GM06990 (cell line): ENCODE data around the gene MRI1.
A peak's percentile ranks its signal among the peaks of the same experiment; 100 is the strongest.

Experiments
- DNase-seq: peaks from one replicate; pipeline ENCODE4 v3.0.0-alpha.2; 2011; ENCODE audit not compliant: insufficient read length; ENCODE audit errors: extremely low read depth
- H3K27me3 ChIP-seq: replicated peaks from 2 replicates; pipeline ENCODE4 v1.6.0; 2011; ENCODE audit warnings: low read length; ENCODE audit not compliant: control insufficient read depth, insufficient read depth
- H3K36me3 ChIP-seq: 2 replicates; pipeline ENCODE4 v1.5.1; 2011; ENCODE audit warnings: low read length; ENCODE audit not compliant: control insufficient read depth, insufficient read depth
- H3K4me3 ChIP-seq: replicated peaks from 2 replicates; pipeline ENCODE4 v1.5.1; 2011; ENCODE audit warnings: low read depth, mild to moderate bottlenecking, control low read depth, low read length
- CTCF ChIP-seq: IDR thresholded peaks from 2 replicates; pipeline ENCODE4 v1.5.1; 2011; ENCODE audit warnings: low read length, control low read depth, mild to moderate bottlenecking, inconsistent platforms; ENCODE audit not compliant: insufficient read depth, poor library complexity, severe bottlenecking

MRI1 gene

DNA sequence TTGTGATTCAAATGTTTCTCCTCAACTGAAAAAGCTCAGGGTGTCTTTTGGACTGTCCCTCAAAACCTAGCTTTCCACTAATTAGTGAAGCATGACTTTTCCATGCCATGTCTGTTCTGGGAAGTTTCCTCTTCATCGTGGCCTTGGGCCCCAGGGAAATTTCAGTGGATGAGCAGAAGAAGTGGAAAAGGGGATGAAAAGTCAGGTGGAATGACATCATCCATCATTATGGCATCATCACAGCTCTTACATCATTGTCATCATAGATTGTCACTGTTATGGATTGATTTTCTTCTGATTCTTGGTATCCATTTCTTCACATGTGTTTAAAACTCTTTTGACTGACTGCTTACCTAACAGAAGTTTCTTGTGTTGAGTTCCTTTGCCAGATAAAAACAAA, 26.2 kb upstream of the MRI1 start:
- Histone ChIP-seq H3K4me3 (no peak overlapping the region), H3K36me3 (no peaks in the 10 kb centered on the region), H3K27me3 (no peaks in the 10 kb centered on the region)
- DNase-seq = no peak
- no peak for TF ChIP-seq CTCF

GRCh38 chr19:13741893-13742292, 22.4 kb upstream of the MRI1 start:
- Histone ChIP-seq H3K36me3 (no peaks in the 10 kb centered on the region), H3K27me3 (no peaks in the 10 kb centered on the region), H3K4me3 (no peak overlapping the region)
- TF ChIP-seq CTCF = no peak
- DNase-seq = no peak

GRCh38 chr19:13742756-13743155, 21.6 kb upstream of the MRI1 start:
- Histone ChIP-seq H3K36me3 (no peaks in the 10 kb centered on the region), H3K4me3 (no peak overlapping the region), H3K27me3 (no peaks in the 10 kb centered on the region)
- no peak for TF ChIP-seq CTCF
- DNase-seq = no peak

DNA sequence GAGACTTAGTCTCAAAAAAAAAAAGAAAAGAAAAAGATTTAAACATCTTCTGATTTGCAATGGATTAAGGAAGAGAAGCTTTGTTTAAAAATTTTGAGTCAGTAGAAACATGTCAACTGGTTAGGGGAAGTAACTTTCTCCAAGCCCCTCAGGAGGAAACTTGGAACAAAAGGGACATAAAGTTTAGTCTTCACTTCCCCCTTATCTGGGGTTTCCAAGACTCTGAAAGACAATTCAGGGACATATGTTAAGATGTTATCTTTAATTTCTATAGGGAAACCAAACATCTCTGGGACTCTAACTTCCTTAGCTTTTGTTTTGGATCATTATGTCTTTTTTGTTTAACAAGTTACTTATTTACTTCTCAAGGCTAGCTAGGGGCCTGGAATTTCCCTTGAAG, 20.1 kb upstream of the MRI1 start:
- H3K27me3 ChIP-seq = no peaks in the 10 kb centered on the region
- no peak for TF ChIP-seq CTCF

GRCh38 chr19:13747098-13747453, 17.2 kb upstream of the MRI1 start:
- DNase-seq = no peak
- Histone ChIP-seq H3K27me3 (no peaks in the 10 kb centered on the region), H3K36me3 (peaks cover 2% of the 10 kb centered on the region; the same call in 1 of the 2 replicates), H3K4me3 (peak overlapping the region; percentile 39)
- no peak for TF ChIP-seq CTCF

More for the DNA sequence above, 20.1 kb upstream of the MRI1 start:
- DNase-seq = no peak
- Histone ChIP-seq H3K36me3 (no peaks in the 10 kb centered on the region), H3K4me3 (no peak overlapping the region)

DNA sequence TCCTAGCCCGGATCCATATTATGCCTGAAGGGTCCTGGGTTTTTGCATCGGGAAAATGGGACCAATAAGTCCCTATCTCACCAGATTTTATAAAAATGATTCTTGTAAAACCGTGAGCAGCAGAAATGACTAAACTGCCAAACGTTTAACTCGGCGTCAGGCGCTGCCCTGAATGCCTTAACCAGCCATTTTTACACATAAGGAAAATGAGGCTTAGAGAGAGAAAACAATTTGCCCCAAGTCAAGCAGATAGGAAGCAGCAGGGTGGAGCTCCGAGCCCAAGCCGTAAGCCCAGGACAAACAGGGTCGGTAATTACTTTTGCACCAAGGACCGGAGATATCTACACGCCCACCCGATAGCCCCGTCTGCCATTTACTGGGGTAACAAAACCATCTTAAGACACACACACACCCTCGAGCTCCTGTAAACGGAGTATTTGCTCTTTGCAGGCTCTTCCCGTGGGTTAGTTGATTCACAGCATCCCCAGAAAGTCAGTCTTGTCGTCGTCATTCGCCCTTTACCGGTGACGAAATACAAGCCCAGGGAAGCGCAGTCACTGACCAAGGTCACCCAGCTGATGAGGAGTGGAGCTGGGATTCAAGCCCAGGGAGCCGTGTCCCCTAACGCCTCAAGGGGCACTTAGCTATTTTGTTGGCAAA, 16.0 kb upstream of the MRI1 start:
- peak overlapping the region; percentile 93 for H3K4me3 ChIP-seq
- no peaks in the 10 kb centered on the region for H3K27me3 ChIP-seq
- TF ChIP-seq CTCF = no peak
- no peak for DNase-seq
- peaks cover 6% of the 10 kb centered on the region for H3K36me3 ChIP-seq
